Urothelium cell line (cell line): Measurements from ENCODE around the gene PRRC2A.
A peak's percentile ranks its signal among the peaks of the same experiment; 100 is the strongest.

Experiments
- DNase-seq: peaks from one replicate; pipeline ENCODE4 v3.0.0; 2011; ENCODE audit warnings: low spot score, mixed read lengths
- FAIRE-seq: peaks from 2 replicates; lab custom pipeline; 2011; peaks lifted over from hg19 to GRCh38; lab: Jason Lieb, UNC

PRRC2A gene

DNA sequence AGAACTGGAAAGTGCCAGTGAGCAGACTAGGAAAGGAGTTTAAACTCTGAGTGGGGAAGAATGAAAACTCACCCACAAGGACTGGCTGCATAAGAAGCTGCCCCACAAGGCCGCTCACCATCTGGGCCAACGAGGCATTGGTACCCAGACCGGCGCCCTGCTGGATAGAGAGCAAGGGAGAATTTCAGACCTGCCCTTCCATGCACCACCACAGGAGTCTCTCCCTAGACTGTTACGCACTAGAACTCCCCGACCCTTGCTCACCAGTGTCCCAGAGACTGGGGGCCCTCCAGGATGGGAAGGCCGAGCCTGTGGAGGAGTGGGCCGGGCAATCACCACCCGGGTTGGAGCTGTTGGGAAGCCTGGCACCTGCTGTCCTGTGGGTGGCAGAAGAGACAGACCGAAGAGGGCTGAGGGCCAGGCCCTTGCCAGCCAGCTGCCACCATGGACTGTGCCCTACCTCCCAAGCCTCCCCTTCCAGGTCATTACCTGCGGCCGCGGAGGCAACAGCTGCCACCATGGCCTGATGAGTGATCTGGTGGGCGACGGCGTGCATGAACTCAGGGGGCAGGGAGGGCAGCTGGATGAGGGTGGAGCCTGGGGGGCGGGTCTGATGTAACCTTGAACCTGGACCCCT is 23.4 kb downstream of the PRRC2A start:
- DNase-seq = no peak
- no peak for FAIRE-seq

DNA sequence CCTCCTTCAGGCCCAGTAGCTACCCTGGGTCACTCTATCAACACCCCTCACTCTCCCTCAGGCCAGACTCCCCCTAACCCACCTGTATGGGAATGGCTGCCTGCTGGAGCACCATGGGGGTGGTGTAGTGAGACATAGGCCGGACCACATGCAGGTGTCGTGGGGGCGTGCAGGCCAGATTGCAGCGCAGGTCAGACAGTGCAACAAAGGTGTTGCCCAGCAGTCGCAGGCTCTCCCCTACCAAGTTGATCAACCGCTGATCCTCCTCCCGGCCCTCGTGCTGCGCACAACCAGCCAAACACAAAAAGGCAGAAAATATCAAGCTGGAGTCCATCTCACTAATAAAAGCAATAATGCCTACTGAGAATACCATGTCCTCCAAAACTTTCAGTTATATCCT is 24.8 kb downstream of the PRRC2A start:
- no peak for DNase-seq
- no peak for FAIRE-seq

DNA sequence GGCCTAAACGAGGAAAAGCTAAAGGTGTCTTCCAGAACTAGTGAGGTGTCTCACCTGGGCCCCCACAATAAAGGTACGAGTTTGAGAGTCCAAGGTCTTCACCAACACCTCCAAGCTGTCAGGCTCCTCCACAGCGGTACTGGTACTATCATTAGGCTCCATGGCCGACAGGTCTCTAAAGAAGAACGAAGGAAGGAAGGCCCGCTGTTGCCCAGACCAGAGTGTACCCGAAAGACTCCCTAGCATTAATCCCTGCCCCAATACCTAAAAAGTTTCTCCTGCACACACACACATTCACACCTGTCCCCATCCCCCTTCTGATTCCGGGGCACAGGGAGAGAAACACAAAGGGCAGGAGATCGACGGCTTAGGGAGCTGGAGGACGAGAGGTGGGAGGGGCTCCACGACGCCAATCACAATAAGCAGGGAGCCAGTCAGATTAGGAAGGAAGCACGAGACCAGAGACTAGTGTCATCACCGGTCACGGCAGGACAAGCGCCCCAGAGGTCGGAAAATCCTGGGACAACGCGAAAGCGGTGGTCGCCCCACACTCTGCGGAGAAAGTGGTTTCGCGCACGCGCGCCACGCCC is 31.2 kb downstream of the PRRC2A start:
- no peak for FAIRE-seq
- DNase-seq = peak; percentile 67

DNA sequence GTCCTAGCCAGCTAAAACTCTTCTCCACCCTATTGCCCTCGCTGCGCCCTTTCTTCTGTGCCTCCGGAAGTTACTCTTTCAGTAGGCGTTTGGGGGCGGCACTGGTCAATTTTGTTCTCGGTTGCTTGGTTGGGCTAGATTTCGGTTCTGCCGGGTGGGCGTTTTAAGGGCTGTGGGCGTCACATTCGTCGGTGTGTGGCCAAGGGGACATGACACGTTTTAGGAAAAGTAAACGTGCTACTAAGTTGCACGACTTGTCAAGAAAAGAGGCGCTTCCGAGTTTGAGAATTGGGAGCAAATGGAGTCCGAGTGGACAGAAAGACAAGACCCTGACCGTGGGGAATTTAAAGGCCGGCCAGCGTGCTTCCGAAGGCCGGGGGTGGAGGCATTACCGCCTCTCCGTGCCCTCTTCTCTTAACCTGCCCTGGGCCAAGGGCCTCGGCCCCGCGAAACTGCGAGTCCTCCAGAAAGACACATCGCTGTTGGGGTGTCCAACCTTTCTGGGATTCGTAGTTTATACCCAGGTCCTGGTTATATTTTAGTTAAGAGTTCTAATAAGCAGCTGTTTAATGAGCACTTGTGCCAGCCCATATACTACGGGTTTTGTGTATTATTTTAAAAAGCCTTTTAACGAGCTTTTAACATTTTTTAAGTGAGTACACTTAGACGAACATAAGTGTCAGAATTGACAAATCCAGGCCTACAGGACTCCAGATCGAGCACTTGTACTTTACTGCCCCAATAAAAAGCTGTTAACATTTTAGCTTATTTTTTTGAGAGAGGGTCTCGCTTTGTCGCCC is 32.6 kb downstream of the PRRC2A start:
- DNase-seq (peak; percentile 90), FAIRE-seq (no peak)

DNA sequence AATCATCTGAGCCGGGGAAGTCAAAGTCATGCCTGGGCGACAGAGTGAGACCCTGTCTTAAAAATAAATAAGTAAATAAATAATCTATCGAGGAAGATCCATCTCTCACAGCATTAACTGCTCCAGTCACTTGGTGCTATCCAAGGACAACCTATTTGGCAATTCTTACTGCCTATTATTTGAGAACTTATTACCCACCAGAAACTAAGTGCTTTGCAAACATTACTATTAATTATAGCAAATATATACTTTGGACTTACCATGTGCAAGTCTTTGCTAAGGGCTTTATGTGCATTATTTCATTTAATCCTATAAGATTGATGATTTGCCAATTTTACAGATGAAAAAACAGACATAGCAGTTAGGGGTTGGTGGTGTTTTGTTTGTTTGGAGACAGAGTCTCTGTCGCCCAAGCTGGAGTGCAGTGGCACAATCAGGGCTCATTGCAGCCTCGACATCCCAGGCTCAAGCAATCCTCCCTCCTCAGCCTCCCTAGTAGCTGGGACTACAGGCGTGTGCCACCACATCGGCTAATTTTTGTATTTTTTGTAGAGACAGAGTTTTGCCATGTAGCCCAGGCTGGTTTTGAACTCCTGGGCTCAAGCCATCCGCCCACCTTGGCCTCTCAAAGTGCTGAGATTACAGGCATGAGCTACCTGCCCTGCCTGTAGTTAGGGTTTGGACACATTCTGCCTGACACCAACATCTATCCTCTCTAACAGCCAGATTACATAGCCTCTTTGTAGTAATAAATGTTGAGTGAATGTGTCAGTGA is 34.2 kb downstream of the PRRC2A start:
- DNase-seq = no peak
- FAIRE-seq = no peak

DNA sequence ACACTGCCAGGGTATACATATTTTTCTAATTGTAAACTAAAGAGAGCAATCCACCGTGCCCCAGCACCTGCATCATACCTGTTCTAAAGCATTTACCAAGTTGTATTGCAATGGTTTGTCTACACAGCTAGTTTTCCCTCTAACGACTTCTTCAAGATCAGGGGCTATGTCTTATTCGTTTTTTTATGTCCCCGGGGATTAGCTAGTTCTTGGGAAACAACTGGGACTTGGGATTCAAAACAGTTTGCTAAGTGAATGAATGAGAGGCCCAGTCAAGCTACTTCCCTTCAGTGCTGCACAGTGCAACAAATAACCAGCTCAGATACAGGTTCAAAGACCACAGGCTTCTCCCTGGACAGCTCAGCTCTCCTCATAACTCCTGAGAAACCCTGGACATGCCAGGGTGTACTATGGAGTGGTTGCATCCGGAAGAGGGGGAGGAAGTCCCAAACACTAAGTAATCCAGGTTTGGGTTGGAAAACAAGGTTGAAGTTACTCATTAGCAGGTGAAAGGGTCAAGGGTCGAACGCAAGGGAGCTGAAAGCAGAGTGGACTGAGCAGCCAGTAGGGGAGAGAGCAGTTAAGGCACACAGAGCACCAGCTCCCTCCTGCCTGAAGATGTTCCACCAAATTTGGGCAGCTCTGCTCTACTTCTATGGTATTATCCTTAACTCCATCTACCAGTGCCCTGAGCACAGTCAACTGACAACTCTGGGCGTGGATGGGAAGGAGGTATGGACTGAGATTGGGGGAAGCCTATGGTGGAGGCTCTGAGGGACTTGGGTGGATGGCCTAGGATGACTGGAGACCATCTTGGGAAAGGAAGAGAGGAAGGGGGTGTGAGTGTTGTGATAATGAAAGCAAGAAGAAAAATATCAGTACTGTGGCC is 35.1 kb downstream of the PRRC2A start, which contains the start of gene APOM:
TSS of gene APOM (plus strand) at position 546 of the 889 bp plus-strand sequence. CDS start at position 619, 73 bp downstream.
- FAIRE-seq (no peak), DNase-seq (no peak)

DNA sequence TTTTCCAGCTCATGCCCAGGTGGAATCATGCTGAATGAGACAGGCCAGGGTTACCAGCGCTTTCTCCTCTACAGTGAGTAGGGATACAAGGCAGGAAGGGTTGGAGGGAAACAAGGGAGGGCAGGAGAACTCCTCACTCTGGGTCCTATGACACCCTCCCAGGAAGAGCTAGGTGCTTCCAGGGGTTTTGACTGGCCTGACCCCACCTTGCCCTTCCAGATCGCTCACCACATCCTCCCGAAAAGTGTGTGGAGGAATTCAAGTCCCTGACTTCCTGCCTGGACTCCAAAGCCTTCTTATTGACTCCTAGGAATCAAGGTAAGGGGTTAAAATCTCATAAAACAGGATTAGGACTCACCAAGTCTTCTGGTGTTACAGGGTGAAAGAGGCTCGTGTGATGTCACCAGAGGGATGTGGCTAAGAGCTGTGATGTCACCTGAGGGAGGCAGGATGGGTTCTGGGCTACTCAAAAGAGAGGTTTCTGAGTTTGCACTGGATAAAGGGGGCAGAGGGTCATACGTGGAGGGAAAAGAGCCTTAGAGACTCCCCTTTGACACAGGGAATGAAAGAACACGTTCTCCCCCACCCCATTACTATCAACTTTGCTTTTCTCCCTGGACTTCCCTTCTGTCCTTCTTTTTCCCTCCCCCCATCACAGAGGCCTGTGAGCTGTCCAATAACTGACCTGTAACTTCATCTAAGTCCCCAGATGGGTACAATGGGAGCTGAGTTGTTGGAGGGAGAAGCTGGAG is 37.1 kb downstream of the PRRC2A start:
- DNase-seq (no peak), FAIRE-seq (no peak)

DNA sequence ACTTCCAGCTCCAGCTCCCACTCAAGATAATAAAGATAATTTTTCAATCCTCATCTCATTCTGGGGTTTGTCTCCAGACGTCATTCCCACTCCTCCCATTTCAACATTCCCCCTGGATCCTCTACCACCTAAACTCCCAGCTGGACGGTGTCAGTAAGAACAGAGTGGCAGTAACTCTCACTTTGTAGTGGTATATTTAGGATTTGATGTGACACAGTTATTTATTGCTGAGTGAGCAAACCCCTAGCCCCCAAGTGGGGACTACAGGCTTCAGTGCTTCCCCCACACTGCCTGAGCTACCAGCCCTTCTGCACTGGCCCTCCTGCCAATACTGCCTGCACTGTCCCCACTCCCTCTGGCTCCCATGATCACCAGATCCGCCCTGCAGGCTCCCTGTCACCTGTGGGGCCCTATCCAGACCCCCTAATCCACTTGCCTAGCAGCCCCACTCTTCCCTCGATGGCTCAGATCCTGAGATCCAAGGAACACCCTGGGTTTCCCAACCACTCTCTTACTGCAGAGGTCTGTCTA is 37.7 kb downstream of the PRRC2A start:
- DNase-seq = no peak
- FAIRE-seq = no peak

DNA sequence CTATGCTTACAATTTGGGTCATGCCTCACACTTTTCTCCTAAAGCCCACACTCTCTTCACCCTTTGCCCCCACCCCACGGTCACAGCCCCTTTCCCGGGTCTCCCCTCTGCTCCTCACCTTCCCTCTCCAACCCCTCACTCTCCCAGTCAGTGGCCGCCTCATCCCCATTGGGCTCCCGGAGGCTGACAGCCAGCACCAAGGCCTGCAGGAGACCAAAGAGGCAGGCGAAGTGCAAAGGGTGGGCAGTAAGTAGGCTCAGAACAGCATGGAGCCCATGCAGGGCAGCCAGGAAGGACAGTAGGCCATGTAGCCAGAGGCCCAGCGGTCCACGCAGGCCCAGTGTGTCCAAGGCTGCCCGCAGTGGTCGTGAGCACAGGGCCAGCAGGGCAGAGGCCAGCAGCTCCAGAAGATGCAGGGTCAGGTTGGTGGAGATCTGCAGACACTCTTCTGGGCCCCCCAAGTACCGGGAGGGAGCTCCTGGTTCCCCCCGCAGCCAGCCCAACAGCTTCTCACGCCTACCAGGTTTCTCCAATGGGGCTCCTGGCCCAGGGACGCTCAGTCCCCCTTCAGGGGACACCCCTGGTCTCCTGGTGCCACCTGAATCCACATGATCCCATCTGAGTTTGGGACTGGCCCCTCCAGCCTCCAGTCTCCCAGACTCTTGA is 38.6 kb downstream of the PRRC2A start:
- DNase-seq = no peak
- no peak for FAIRE-seq

DNA sequence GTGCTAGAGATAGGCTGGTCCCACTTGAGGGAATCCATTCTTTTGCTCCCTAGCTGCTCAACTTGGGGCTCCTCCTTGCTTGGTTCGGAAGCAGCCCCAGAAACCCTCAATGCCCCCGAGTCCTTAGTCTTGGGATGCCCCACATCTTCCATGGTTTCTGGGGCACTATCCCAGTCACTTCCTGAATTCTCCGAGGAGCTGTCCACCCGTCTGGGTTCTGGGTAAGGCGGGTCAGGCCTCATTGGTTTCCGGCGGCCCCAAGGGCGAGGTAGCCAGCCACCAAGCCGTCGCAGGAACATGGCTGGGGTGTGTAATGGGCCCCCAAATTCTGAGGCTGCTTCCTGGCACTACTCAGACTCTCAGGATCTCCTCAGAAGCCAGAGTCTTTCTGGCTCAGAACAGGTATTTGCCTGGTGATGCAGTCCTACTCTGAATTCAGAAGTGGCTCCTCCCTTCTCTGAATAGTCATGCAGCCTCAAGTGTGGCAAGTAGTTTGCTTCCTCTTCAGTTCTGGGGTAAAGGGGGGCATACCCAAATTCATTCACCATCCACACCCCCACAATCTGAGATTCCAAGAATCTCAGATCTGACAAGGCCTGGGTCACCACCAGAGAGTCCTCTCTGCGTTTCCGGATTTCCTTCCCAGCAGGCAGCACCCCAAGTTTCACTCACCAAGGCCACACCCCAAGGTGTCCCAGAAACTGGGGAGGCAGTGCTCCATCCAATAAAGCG is 39.3 kb downstream of the PRRC2A start:
- DNase-seq (peak; percentile 34), FAIRE-seq (no peak)

DNA sequence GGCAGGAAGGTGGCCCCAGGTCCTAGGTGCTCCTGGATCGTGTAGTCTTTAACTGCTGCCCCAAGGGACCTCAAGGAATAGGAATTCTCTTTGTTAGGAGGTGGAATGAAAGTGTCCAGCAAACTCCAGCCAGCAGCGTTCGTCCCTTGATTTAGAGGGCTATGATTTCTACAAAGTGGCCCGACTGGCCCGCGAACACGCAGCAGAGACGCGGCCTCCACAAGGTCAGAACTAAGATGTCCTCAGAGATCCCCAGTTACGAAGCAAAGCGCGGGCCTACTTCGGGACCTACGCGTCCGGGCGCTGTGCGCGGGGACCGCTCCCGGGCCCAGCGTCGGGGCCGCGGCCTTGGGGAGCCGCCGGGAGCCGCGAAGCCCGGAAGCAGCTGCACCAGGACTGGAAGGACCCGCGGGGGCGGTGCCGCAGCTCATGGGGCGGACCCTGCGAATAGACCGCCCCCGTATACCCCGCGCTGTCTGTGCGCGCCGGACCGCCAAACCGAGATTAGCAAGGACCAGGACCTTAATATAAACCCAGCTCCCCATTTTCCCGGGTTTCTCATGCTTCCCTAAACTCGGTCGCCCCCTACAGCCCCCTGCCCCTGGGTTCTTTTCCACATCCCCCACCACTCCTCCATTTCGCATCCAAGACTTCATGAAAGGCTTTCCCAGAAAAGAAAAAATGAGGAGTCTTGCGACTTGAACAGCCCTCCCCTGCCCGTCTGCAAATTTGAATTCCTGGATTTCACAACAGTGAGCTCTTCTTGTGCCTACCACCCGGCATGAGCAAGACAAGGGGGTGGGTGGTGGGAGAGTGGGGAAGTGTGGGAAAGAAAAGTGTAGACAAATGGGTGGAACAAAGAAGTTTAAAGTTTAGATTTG is 40.1 kb downstream of the PRRC2A start, which contains the start of gene C6orf47:
TSS of gene C6orf47 (minus strand) at position 398 of the 881 bp plus-strand sequence. CDS start 831 bp downstream, outside the sequence.
- FAIRE-seq (no peak), DNase-seq (peak; percentile 88)

DNA sequence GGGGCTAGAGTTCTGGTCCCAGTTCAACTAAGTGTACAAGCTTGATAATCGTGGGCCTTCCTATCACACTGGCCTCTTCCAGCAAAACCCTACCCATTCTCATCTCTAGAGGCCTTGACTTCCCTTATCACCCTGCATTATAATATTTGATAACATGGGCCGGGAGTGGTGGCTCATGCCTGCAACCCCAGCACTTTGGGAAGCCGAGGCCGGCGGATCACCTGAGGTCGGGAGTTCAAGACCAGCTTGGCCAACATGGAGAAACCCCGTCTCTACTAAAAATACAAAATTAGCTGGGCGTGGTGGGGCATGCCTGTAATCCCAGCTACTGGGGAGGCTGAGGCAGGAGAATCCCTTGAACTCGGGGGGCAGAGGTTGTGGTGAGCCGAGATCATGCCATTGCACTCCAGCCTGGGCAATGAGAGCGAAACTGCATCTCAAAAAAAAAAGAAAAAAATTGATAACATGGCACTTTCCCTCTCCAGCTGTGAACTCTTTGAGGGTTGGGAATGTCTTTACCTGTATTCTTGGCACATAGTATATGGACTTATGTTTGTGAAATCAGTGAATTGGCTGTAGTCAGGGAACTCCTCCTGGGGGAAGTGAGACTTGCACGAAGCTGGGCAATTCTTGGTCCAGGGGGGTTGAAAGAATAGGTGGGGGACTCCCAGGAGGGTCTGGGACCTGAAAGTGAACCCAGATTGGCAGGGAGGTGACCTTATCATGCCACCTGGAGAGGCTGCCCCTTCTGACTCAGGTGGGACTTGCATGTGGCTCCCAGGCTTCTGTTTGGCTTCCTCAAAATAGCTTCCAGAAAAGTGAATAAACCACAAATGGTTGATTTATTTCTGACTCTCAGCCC is 41.0 kb downstream of the PRRC2A start:
- FAIRE-seq (no peak), DNase-seq (no peak)

DNA sequence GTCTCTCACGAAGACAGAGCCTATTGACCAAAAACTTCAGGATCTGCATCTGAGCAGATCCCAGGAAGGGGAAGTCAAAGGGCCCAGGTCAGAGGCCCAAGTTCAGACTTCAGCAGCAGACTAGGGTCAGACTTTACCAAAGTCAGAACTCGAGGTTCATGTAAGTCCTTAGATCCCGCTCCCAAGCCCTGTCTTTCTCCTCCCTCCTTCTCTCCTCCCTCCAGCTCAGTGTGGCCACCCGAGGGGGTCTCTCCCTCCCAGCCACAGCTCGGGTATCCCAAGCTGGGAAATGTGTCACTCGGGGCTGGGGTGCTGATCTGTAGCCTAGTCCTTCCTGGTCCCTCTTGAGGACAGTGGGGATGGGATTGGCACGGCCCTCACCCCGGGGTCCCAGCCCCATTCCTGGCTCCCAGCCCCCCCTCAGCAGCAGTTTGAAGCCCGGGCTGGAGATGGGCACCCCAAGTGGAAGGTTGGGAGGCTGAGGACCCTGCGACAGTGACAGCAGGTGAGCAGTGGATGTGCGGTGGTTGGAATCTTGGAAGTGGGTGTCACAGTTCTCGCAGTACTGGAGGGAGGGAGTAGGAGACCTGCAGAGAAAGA is 41.7 kb downstream of the PRRC2A start:
- DNase-seq (no peak), FAIRE-seq (no peak)

DNA sequence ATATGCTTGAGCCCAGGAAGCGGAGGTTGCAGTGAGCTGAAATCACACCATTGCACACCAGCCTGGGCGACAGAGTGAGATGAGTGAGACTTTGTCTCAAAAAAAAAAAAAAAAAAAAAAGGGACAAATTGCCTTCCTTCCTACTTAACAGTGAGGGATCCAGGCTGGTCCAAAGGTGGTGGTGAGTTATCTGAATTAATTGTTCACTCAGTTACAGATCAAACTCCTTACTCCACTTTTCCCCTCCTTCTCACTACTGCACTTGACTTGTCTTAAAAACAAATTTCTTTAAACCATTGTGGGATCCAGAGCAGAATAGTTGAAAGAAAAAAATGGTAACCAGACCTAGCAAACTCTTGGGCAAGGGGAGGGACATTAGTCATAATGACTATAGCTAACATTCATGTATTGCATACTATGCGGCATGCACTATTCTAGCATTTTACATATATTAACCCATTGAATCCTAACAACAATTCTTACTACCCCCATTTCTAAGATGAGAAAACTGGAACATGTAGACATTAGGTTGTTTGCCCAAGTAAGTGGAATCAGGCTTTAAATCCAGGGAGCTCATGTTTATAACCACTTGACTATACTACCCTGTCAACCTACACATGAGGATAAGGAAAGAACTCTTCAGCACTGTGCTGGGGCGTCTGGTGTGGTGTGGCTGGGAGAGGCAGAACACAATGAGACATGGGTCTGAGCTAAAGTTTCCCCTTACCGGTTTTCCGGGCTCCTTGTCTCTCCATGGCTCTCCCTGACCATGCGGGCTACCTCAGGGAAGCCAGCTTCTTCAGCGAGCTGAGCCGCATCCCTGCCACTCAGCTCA is 42.8 kb downstream of the PRRC2A start:
- no peak for FAIRE-seq
- no peak for DNase-seq
